Hepatocyte (in vitro differentiated cells): Measurements from ENCODE around the gene NCAPD3. TPM values are rescaled to one million over a fixed set of nuclear protein-coding genes. Genes with fewer than 3 reads are reported as not detected.

ENCODE experiments used
- DNase-seq: peaks from one replicate; pipeline ENCODE4 v3.0.0-alpha.2; 2016; ENCODE audit warnings: low spot score
- H2AFZ ChIP-seq: fragments of 200-600 bp; sonication (generic); 2 replicates; pipeline ENCODE4 v1.6.0; 2016; ENCODE audit warnings: antibody characterized with exemption, mild to moderate bottlenecking
- H3K27ac ChIP-seq: fragments of 200-600 bp; sonication (generic); 2 replicates; pipeline ENCODE4 v1.5.1; 2016; ENCODE audit warnings: mild to moderate bottlenecking
- H3K27me3 ChIP-seq: fragments of 200-600 bp; sonication (generic); 2 replicates; pipeline ENCODE4 v1.6.1; 2016
- H3K36me3 ChIP-seq: fragments of 200-600 bp; sonication (generic); replicated peaks from 2 replicates; pipeline ENCODE4 v1.5.1; 2016; ENCODE audit warnings: low read depth; ENCODE audit not compliant: insufficient read depth
- H3K4me1 ChIP-seq: fragments of 200-600 bp; sonication (generic); 2 replicates; pipeline ENCODE4 v1.5.1; 2016; ENCODE audit warnings: mild to moderate bottlenecking, moderate library complexity; ENCODE audit not compliant: insufficient read depth
- H3K4me2 ChIP-seq: fragments of 200-600 bp; sonication (generic); 2 replicates; pipeline ENCODE4 v1.6.0; 2016
- H3K4me3 ChIP-seq: fragments of 200-600 bp; sonication (generic); 2 replicates; pipeline ENCODE4 v1.5.1; 2016; ENCODE audit warnings: mild to moderate bottlenecking
- H3K79me2 ChIP-seq: fragments of 200-600 bp; sonication (generic); 2 replicates; pipeline ENCODE4 v1.6.0; 2017; ENCODE audit warnings: mild to moderate bottlenecking
- H3K9me2 ChIP-seq: fragments of 200-600 bp; sonication (generic); replicated peaks from 2 replicates; pipeline ENCODE4 v1.6.0; 2017; ENCODE audit warnings: mild to moderate bottlenecking; ENCODE audit not compliant: insufficient read depth
- H3K9me3 ChIP-seq: fragments of 200-600 bp; sonication (generic); 2 replicates; pipeline ENCODE4 v1.5.1; 2016; ENCODE audit warnings: low read depth, mild to moderate bottlenecking
- H4K20me1 ChIP-seq: fragments of 200-600 bp; sonication (generic); 2 replicates; pipeline ENCODE4 v1.6.0; 2016; ENCODE audit warnings: mild to moderate bottlenecking; ENCODE audit not compliant: insufficient read depth, poor library complexity, severe bottlenecking
- EZH2 ChIP-seq: fragments of 200-600 bp; sonication (generic); IDR thresholded peaks from 2 replicates; pipeline ENCODE4 v1.6.1; 2016; ENCODE audit warnings: antibody characterized with exemption, mild to moderate bottlenecking, borderline replicate concordance
- EZH2phosphoT487 ChIP-seq: fragments of 200-600 bp; sonication (generic); IDR thresholded peaks from one replicate; pipeline ENCODE4 v1.6.1; 2018; ENCODE audit warnings: antibody characterized with exemption, mild to moderate bottlenecking, low read depth, moderate library complexity; ENCODE audit not compliant: unreplicated experiment, severe bottlenecking
- WGBS: methylation state at CpG from one replicate; pipeline ENCODE4 v1.1.6; 2016; ENCODE audit warnings: low lambda C conversion rate; ENCODE audit errors: missing lambda C conversion rate; 5-methylcytosine and 5-hydroxymethylcytosine counted together
- polyA plus RNA-seq: library from polyadenylated mRNA; unstranded; fragments of >200 nt; fragmentation: Nextera tagmentation; extraction: Ambion mirVana; gene quantifications from 2 replicates; pipeline ENCODE4 v1.2.1, GENCODE V29; 2016
- total RNA-seq: library from RNA; depleted of rRNA; stranded (reverse); fragments of >200 nt; gene quantifications from 2 replicates; pipeline ENCODE4 v1.2.3, GENCODE V29; 2014
- TF ChIP-seq, protein P1 (sequence below): fragments of 200-600 bp; sonication (generic); IDR thresholded peaks from 2 replicates; pipeline ENCODE4 v1.5.1; 2016; ENCODE audit warnings: antibody characterized with exemption, mild to moderate bottlenecking; ENCODE audit not compliant: poor library complexity

NCAPD3 gene
- total and polyA plus RNA-seq, 2 experiments from 2014 or later = 8.8 to 9.5 TPM

DNA sequence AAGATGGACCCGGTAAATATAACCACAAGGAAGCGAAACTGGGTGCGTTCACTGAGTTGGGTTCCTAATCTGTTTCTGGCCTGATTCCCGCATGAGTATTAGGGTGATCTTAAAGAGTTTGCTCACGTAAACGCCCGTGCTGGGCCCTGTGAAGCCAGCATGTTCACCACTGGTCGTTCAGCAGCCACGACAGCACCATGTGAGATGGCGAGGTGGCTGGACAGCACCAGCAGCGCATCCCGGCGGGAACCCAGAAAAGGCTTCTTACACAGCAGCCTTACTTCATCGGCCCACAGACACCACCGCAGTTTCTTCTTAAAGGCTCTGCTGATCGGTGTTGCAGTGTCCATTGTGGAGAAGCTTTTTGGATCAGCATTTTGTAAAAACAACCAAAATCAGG lies 74.4 kb downstream of the NCAPD3 start:
- no peaks in the 10 kb centered on the region for H3K27me3 ChIP-seq
- no peaks in the 10 kb centered on the region for H3K4me1 ChIP-seq
- no peak overlapping the region for H3K27ac ChIP-seq
- TF ChIP-seq EZH2phosphoT487 = no peak
- TF ChIP-seq EZH2 = no peak
- TF ChIP-seq, protein P1, sequence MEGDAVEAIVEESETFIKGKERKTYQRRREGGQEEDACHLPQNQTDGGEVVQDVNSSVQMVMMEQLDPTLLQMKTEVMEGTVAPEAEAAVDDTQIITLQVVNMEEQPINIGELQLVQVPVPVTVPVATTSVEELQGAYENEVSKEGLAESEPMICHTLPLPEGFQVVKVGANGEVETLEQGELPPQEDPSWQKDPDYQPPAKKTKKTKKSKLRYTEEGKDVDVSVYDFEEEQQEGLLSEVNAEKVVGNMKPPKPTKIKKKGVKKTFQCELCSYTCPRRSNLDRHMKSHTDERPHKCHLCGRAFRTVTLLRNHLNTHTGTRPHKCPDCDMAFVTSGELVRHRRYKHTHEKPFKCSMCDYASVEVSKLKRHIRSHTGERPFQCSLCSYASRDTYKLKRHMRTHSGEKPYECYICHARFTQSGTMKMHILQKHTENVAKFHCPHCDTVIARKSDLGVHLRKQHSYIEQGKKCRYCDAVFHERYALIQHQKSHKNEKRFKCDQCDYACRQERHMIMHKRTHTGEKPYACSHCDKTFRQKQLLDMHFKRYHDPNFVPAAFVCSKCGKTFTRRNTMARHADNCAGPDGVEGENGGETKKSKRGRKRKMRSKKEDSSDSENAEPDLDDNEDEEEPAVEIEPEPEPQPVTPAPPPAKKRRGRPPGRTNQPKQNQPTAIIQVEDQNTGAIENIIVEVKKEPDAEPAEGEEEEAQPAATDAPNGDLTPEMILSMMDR = no peak
- H3K9me2 ChIP-seq = no peaks in the 10 kb centered on the region
- no peak overlapping the region for H3K4me3 ChIP-seq
- no peaks in the 10 kb centered on the region for H3K9me3 ChIP-seq
- no peak overlapping the region for H3K4me2 ChIP-seq
- no peak for DNase-seq
- H3K79me2 ChIP-seq = no peaks in the 10 kb centered on the region
- WGBS = 96% methylated on average over 16 of the region's 16 CpGs
- H4K20me1 ChIP-seq = no peaks in the 10 kb centered on the region
- H3K36me3 ChIP-seq = no peaks in the 10 kb centered on the region
- H2AFZ ChIP-seq = no peak overlapping the region

DNA sequence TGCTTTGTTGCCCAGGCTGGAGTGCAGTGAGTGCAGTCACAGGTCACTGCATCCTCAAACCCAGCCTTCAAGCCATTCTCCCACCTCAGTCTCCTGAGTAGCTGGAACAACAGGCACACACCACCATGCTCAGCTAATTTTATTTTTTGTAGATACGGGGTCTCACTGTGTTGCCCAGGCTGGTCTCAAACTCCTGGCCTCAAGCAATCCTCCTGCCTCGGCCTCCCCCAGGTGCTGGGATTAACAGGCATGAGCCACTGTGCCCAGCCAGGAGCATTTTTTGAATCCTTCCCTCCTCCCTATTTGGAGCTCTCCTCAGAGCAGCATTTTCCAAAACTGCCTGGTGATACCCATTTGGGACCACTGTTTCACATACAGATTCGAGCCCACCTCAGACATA lies 77.2 kb downstream of the NCAPD3 start:
- Histone ChIP-seq H3K27me3 (no peaks in the 10 kb centered on the region), H4K20me1 (no peaks in the 10 kb centered on the region), H3K4me2 (no peak overlapping the region), H3K27ac (no peak overlapping the region), H3K4me3 (no peak overlapping the region), H2AFZ (no peak overlapping the region), H3K9me2 (no peaks in the 10 kb centered on the region), H3K4me1 (no peaks in the 10 kb centered on the region), H3K79me2 (no peaks in the 10 kb centered on the region), H3K9me3 (no peaks in the 10 kb centered on the region), H3K36me3 (no peaks in the 10 kb centered on the region)
- no peak for DNase-seq
- no peak for TF ChIP-seq EZH2
- TF ChIP-seq EZH2phosphoT487 = no peak
- TF ChIP-seq, protein P1 = no peak
- 100% methylated on average over 3 of the region's 3 CpGs for WGBS

DNA sequence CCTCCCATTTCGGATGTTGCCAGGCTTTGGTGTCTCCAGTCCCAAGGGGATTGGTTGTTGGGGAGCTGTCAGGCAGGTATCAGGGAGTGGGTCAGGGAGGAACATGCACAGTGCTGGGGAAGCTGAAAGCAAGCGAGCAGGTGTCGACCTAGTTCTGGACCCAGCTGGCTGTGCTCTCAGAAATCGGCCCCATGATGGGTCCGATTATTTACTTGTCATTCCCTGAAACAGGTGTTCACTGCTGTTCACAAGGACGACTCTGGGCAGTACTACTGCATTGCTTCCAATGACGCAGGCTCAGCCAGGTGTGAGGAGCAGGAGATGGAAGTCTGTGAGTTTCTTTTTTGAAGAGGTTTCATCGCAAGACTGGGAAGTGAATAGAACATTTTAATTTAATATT lies 78.1 kb downstream of the NCAPD3 start:
- 96% methylated on average over 8 of the region's 8 CpGs for WGBS
- no peak overlapping the region for H3K27ac ChIP-seq
- no peaks in the 10 kb centered on the region for H3K9me2 ChIP-seq
- H3K4me1 ChIP-seq = no peaks in the 10 kb centered on the region
- DNase-seq = no peak
- TF ChIP-seq EZH2phosphoT487 (no peak), EZH2 (no peak)
- TF ChIP-seq, protein P1 = no peak
- H3K9me3 ChIP-seq = no peaks in the 10 kb centered on the region
- no peaks in the 10 kb centered on the region for H3K36me3 ChIP-seq
- no peaks in the 10 kb centered on the region for H3K27me3 ChIP-seq
- no peak overlapping the region for H2AFZ ChIP-seq
- H3K4me2 ChIP-seq = no peak overlapping the region
- H4K20me1 ChIP-seq = no peaks in the 10 kb centered on the region
- H3K79me2 ChIP-seq = no peaks in the 10 kb centered on the region
- H3K4me3 ChIP-seq = no peak overlapping the region

DNA sequence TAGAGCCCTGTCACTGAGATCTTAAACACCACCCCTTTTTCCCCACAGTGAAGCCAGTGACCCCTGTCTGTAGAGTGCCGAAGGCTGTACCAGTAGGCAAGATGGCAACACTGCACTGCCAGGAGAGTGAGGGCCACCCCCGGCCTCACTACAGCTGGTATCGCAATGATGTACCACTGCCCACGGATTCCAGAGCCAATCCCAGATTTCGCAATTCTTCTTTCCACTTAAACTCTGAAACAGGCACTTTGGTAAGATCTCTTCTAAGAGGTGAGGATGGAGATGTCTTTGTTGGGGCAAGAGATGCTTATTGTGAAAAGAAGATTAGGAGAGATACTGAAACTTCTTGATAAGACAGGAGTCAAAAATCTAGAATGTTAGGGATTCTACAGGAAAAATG lies 79.0 kb downstream of the NCAPD3 start:
- Histone ChIP-seq H3K27me3 (no peaks in the 10 kb centered on the region), H3K4me1 (no peaks in the 10 kb centered on the region), H4K20me1 (no peaks in the 10 kb centered on the region), H3K27ac (no peak overlapping the region), H3K79me2 (no peaks in the 10 kb centered on the region), H3K4me2 (no peak overlapping the region), H3K9me3 (no peaks in the 10 kb centered on the region), H2AFZ (no peak overlapping the region), H3K36me3 (no peaks in the 10 kb centered on the region), H3K4me3 (no peak overlapping the region), H3K9me2 (no peaks in the 10 kb centered on the region)
- TF ChIP-seq, protein P1 = no peak
- no peak for TF ChIP-seq EZH2
- no peak for TF ChIP-seq EZH2phosphoT487
- DNase-seq = no peak
- over 99% methylated on average over 5 of the region's 5 CpGs for WGBS
